ENCODE data around the gene SPATA6. TPM values are rescaled to one million over a fixed set of nuclear protein-coding genes. Genes with fewer than 3 reads are reported as not detected.

SPATA6 gene
- total and polyA plus RNA-seq, 2 experiments from 2014 or later: 10.6 to 13.3 TPM

- H4K20me1 ChIP-seq (replicated peaks; ENCODE audit: insufficient read depth): no peaks in the 10 kb centered on the region
- no peak overlapping the region for H3K27ac ChIP-seq (ENCODE audit: low read depth)
- no peaks in the 10 kb centered on the region for H3K27me3 ChIP-seq (ENCODE audit: insufficient read depth)
- H3K27ac Mint-ChIP-seq: no peak overlapping the region
- ATAC-seq: no peak
- peaks cover 38% of the 10 kb centered on the region for H3K36me3 Mint-ChIP-seq (ENCODE audit: low read depth)
- no peak for DNase-seq (ENCODE audit: low spot score)
- no peaks in the 10 kb centered on the region for H3K79me2 ChIP-seq (replicated peaks; ENCODE audit: insufficient read depth)
- H3K4me3 ChIP-seq: no peak overlapping the region
- H3F3A ChIP-seq (replicated peaks; ENCODE audit: low read depth): no peaks in the 10 kb centered on the region
- H3K9me3 Mint-ChIP-seq: peaks cover 41% of the 10 kb centered on the region
- H3K4me3 Mint-ChIP-seq: no peak overlapping the region
- H3K27me3 Mint-ChIP-seq (ENCODE audit: insufficient read depth, low read depth, poor library complexity): no peaks in the 10 kb centered on the region
- no peaks in the 10 kb centered on the region for H3K4me1 Mint-ChIP-seq
- no peaks in the 10 kb centered on the region; the same call in 1 of the 2 replicates for H3K9me2 ChIP-seq (ENCODE audit: insufficient read depth)
- TF ChIP-seq EZH2phosphoT487 (IDR thresholded peaks at IDR 0.05; ENCODE audit: unreplicated experiment) (no peak), CREB1 (CRISPR knock-in tag; IDR thresholded peaks at IDR 0.05; ENCODE audit: low read depth) (no peak), EZH2 (IDR thresholded peaks at IDR 0.05; ENCODE audit: low read depth, unreplicated experiment) (no peak), ZNF114 (CRISPR knock-in tag; IDR thresholded peaks at IDR 0.05) (no peak), POLR2AphosphoS5 (IDR thresholded peaks at IDR 0.05; ENCODE audit: low read depth) (no peak), JUNB (IDR thresholded peaks at IDR 0.05; ENCODE audit: unreplicated experiment) (no peak), NANOG (IDR thresholded peaks at IDR 0.05; ENCODE audit: borderline replicate concordance) (no peak), ZNF331 (CRISPR knock-in tag; IDR thresholded peaks at IDR 0.05; ENCODE audit: low read depth) (no peak)
- TF ChIP-seq, protein P1, sequence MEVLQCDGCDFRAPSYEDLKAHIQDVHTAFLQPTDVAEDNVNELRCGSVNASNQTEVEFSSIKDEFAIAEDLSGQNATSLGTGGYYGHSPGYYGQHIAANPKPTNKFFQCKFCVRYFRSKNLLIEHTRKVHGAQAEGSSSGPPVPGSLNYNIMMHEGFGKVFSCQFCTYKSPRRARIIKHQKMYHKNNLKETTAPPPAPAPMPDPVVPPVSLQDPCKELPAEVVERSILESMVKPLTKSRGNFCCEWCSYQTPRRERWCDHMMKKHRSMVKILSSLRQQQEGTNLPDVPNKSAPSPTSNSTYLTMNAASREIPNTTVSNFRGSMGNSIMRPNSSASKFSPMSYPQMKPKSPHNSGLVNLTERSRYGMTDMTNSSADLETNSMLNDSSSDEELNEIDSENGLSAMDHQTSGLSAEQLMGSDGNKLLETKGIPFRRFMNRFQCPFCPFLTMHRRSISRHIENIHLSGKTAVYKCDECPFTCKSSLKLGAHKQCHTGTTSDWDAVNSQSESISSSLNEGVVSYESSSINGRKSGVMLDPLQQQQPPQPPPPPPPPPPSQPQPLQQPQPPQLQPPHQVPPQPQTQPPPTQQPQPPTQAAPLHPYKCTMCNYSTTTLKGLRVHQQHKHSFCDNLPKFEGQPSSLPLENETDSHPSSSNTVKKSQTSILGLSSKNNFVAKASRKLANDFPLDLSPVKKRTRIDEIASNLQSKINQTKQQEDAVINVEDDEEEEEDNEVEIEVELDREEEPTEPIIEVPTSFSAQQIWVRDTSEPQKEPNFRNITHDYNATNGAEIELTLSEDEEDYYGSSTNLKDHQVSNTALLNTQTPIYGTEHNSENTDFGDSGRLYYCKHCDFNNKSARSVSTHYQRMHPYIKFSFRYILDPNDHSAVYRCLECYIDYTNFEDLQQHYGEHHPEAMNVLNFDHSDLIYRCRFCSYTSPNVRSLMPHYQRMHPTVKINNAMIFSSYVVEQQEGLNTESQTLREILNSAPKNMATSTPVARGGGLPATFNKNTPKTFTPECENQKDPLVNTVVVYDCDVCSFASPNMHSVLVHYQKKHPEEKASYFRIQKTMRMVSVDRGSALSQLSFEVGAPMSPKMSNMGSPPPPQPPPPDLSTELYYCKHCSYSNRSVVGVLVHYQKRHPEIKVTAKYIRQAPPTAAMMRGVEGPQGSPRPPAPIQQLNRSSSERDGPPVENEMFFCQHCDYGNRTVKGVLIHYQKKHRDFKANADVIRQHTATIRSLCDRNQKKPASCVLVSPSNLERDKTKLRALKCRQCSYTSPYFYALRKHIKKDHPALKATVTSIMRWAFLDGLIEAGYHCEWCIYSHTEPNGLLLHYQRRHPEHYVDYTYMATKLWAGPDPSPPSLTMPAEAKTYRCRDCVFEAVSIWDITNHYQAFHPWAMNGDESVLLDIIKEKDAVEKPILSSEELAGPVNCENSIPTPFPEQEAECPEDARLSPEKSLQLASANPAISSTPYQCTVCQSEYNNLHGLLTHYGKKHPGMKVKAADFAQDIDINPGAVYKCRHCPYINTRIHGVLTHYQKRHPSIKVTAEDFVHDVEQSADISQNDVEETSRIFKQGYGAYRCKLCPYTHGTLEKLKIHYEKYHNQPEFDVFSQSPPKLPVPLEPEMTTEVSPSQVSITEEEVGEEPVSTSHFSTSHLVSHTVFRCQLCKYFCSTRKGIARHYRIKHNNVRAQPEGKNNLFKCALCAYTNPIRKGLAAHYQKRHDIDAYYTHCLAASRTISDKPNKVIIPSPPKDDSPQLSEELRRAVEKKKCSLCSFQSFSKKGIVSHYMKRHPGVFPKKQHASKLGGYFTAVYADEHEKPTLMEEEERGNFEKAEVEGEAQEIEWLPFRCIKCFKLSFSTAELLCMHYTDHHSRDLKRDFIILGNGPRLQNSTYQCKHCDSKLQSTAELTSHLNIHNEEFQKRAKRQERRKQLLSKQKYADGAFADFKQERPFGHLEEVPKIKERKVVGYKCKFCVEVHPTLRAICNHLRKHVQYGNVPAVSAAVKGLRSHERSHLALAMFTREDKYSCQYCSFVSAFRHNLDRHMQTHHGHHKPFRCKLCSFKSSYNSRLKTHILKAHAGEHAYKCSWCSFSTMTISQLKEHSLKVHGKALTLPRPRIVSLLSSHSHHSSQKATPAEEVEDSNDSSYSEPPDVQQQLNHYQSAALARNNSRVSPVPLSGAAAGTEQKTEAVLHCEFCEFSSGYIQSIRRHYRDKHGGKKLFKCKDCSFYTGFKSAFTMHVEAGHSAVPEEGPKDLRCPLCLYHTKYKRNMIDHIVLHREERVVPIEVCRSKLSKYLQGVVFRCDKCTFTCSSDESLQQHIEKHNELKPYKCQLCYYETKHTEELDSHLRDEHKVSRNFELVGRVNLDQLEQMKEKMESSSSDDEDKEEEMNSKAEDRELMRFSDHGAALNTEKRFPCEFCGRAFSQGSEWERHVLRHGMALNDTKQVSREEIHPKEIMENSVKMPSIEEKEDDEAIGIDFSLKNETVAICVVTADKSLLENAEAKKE (CRISPR knock-in tag; IDR thresholded peaks at IDR 0.05): no peak
- TF ChIP-seq, protein P2, sequence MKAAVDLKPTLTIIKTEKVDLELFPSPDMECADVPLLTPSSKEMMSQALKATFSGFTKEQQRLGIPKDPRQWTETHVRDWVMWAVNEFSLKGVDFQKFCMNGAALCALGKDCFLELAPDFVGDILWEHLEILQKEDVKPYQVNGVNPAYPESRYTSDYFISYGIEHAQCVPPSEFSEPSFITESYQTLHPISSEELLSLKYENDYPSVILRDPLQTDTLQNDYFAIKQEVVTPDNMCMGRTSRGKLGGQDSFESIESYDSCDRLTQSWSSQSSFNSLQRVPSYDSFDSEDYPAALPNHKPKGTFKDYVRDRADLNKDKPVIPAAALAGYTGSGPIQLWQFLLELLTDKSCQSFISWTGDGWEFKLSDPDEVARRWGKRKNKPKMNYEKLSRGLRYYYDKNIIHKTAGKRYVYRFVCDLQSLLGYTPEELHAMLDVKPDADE (IDR thresholded peaks at IDR 0.05): no peak
- TF ChIP-seq, protein P3, sequence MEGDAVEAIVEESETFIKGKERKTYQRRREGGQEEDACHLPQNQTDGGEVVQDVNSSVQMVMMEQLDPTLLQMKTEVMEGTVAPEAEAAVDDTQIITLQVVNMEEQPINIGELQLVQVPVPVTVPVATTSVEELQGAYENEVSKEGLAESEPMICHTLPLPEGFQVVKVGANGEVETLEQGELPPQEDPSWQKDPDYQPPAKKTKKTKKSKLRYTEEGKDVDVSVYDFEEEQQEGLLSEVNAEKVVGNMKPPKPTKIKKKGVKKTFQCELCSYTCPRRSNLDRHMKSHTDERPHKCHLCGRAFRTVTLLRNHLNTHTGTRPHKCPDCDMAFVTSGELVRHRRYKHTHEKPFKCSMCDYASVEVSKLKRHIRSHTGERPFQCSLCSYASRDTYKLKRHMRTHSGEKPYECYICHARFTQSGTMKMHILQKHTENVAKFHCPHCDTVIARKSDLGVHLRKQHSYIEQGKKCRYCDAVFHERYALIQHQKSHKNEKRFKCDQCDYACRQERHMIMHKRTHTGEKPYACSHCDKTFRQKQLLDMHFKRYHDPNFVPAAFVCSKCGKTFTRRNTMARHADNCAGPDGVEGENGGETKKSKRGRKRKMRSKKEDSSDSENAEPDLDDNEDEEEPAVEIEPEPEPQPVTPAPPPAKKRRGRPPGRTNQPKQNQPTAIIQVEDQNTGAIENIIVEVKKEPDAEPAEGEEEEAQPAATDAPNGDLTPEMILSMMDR (conservative IDR thresholded peaks at IDR 0.05; ENCODE audit: low read depth in 2 of 2): no peak
- H3K36me3 ChIP-seq (ENCODE audit: insufficient read depth): no peaks in the 10 kb centered on the region
- H3K4me2 ChIP-seq: no peak overlapping the region
- H2AFZ ChIP-seq: no peak overlapping the region
- no peaks in the 10 kb centered on the region for H3K4me1 ChIP-seq (ENCODE audit: insufficient read depth)
These were observed 142.1 kb downstream of the SPATA6 start for GRCh38 chr1:48329905-48330304.
